GM12872 (cell line): Measurements from ENCODE around the gene ARSB.

Experiments
- TF ChIP-seq, protein P1 (sequence below): IDR thresholded peaks from 3 replicates; pipeline ENCODE4 v1.5.1; 2011; ENCODE audit warnings: low read depth, mild to moderate bottlenecking, low read length, moderate library complexity; ENCODE audit not compliant: insufficient read depth

The ARSB gene

DNA sequence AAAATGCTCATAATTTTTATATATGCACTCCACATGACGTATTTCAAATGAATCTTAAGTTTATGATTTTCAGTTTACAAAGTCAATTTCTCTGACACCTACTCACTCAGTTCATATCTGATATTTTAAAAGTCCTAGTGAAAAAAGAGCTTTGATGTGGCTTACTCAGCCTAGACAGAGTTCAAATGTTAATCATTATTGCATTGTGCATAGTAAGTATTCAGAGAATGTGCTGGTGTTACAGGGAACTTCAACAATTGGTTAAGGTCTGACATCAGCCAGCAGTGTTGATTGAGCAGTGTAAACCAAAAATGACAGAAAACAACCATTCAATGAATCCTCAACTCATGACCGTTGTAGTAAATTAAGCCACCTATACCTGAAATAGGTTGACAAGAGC is 189.4 kb downstream of the ARSB start:
- TF ChIP-seq, protein P1, sequence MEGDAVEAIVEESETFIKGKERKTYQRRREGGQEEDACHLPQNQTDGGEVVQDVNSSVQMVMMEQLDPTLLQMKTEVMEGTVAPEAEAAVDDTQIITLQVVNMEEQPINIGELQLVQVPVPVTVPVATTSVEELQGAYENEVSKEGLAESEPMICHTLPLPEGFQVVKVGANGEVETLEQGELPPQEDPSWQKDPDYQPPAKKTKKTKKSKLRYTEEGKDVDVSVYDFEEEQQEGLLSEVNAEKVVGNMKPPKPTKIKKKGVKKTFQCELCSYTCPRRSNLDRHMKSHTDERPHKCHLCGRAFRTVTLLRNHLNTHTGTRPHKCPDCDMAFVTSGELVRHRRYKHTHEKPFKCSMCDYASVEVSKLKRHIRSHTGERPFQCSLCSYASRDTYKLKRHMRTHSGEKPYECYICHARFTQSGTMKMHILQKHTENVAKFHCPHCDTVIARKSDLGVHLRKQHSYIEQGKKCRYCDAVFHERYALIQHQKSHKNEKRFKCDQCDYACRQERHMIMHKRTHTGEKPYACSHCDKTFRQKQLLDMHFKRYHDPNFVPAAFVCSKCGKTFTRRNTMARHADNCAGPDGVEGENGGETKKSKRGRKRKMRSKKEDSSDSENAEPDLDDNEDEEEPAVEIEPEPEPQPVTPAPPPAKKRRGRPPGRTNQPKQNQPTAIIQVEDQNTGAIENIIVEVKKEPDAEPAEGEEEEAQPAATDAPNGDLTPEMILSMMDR = no peak

- TF ChIP-seq, protein P1 = no peak
Observed at GRCh38 chr5:78794693-78795215, 190.4 kb downstream of the ARSB start.

DNA sequence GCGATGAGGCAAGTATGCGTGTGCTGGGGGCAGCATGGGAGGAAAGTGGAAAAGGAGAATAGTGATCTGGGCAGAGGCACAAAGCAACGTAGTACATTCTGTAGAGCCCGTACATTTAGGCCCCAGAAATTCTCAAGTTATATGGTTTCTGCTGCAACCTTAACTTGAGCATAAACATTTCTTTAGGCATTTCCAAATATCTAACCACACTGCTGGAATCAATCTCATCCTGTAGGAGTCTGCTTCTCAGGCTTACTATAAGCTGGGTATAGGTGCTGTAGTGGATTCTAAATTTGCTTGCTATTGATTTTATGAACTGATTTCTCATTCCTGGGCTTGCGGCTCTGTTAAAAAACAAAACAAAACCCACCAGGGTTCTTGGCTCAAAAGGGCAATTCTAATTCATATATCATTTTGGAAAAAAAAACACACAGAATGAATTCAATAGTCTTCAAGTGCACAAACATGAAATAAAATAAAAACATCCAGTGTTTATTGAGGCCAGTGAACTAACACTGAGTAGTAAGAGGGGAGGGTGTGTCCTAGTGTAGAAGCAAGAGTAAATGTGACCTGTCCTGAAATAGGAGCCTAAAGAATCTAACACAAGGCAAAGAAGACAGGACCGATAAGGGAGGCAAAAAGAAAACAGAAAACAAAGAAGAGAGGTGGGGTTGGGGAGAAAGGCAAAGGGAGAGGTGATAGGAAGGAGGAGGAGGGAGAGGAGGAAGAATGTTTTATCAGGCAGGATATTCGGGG is 191.0 kb downstream of the ARSB start:
- TF ChIP-seq, protein P1 = no peak

GRCh38 chr5:78792345-78793055 is 192.6 kb downstream of the ARSB start:
- TF ChIP-seq, protein P1 = no peak

DNA sequence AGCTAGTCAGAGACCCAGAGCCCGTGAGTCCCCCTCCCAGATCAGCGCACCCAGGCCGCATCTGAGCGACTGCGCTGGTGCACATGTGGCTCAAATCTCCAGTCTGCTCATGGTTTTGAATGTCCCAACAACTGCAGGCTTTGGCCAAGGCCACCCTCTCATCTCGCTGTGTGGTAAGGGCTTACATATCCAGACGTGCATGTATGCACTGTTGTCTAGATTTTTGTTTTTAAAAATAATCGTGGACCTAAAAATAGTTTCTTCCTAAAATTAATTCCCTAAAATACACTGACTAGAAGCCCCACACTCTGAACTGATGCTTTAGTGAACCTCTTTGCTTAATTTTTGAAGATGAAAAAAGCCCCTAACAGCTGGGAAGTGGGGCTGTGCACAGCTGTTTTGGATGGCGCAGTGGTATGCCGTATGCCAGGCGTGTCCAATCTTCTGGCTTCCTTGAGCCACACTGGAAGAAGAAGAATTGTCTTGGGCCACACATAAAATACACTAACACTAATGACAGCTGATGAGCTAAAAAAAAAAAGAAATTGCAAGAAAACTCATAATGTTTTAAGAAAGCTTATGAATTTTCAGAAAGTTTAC is 193.5 kb downstream of the ARSB start:
- TF ChIP-seq, protein P1 = no peak

DNA sequence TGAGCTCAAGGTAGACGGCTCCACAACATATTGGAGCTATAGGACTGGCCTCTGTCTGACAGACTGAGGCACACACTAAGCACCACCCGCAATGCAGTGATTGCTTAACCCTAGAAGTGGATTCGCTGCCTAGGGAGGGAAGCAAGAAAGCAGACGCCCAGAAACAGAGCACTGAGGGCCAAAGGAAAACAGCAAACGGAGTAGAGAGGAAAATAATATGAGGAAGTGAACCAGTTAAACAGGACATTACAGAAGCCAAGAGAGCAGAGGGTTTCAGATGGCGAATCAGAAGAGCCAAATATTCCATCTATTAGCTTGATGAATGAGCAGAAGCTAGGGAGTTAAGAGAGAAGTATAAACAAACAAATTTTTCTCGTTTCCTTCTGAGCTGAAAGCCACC is 197.3 kb downstream of the ARSB start:
- TF ChIP-seq, protein P1 = no peak

DNA sequence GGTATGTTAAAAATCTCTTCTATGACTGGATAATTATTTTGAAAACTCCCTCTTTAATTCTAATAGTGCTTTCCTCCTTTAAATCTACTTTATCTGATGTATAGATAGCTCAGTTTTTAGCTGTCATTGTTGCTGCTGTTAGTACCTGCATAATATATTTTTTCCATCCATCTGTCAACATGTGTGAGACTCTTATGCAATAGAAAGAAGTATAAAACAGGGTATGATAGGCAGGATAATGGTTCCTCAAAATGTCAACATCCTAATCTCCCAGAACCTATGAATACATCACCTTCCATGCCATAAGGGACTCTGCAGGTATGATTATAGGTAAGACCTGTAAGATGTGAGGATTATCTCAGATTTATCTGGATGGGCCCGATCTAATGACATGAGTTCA is 199.7 kb downstream of the ARSB start:
- TF ChIP-seq, protein P1 = no peak
